ENCODE measurements around the gene CDC37L1.

The CDC37L1 gene

DNA sequence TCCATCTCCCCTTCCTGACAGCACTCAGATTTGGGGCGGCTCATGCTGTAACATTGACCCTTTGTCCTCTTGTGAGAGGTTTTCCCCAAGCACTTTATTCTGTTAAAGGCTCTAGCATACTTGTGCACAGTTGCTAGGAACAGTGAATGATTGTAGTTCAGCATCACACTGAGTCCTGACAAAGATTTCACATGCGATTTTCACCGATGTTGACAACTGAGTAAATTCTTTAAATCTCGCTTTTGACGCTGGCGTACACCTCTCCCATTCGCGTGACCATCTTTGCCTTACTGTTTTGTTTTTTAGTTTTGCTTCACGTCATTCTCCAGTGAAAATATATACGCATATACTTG, 780 bp downstream of the CDC37L1 start:
- DNase-seq (ENCODE audit: extremely low read depth, low read depth), result no peak
- TF ChIP-seq, protein P1, sequence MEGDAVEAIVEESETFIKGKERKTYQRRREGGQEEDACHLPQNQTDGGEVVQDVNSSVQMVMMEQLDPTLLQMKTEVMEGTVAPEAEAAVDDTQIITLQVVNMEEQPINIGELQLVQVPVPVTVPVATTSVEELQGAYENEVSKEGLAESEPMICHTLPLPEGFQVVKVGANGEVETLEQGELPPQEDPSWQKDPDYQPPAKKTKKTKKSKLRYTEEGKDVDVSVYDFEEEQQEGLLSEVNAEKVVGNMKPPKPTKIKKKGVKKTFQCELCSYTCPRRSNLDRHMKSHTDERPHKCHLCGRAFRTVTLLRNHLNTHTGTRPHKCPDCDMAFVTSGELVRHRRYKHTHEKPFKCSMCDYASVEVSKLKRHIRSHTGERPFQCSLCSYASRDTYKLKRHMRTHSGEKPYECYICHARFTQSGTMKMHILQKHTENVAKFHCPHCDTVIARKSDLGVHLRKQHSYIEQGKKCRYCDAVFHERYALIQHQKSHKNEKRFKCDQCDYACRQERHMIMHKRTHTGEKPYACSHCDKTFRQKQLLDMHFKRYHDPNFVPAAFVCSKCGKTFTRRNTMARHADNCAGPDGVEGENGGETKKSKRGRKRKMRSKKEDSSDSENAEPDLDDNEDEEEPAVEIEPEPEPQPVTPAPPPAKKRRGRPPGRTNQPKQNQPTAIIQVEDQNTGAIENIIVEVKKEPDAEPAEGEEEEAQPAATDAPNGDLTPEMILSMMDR (IDR thresholded peaks at IDR 0.05; ENCODE audit: low read depth, low read length, missing control alignments), result no peak
- peak overlapping the region; percentile 94 for H3K4me3 ChIP-seq (replicated peaks; ENCODE audit: low read depth, low read length)

DNA sequence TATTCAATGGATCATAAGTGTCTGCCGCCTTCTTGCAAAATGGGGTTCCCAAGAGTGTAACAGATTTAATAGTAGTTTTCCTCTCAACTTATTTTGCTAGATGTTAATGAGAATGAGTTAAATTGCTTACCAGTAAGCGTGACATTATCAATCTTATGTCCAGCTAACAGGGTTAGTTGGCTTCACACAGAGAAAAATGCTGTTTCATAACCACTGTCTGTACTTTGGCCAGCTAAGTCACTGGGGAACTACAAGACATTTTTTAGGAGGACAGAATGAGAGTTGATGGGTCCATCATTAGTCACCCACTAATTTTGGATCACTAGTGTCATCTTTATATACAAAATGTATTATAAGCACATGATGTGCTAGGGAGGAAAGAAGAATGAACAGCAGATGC, 1.4 kb downstream of the CDC37L1 start:
- peak overlapping the region; percentile 94 for H3K4me3 ChIP-seq (replicated peaks; ENCODE audit: low read depth, low read length)
- TF ChIP-seq, protein P1 (IDR thresholded peaks at IDR 0.05; ENCODE audit: low read depth, low read length, missing control alignments), result no peak
- DNase-seq (ENCODE audit: extremely low read depth, low read depth), result no peak

DNA sequence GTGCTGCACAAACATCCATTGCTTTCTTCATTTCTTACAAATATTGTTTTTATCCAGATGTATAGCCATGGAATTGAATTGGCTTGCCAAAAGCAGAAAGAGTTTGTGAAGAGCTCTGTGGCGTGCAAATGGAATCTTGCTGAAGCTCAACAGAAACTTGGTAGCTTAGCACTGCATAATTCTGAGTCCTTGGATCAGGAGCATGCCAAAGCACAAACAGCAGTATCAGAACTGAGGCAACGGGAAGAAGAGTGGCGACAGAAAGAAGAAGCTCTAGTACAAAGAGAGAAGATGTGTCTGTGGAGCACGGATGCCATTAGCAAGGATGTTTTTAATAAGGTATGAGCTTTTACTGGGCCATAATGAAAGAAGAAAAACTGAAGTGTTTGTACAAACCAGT, 5.5 kb downstream of the CDC37L1 start:
- H3K4me3 ChIP-seq (replicated peaks; ENCODE audit: low read depth, low read length), result no peak overlapping the region
- no peak for DNase-seq (ENCODE audit: extremely low read depth, low read depth)
- TF ChIP-seq, protein P1 (IDR thresholded peaks at IDR 0.05; ENCODE audit: low read depth, low read length, missing control alignments), result no peak

DNA sequence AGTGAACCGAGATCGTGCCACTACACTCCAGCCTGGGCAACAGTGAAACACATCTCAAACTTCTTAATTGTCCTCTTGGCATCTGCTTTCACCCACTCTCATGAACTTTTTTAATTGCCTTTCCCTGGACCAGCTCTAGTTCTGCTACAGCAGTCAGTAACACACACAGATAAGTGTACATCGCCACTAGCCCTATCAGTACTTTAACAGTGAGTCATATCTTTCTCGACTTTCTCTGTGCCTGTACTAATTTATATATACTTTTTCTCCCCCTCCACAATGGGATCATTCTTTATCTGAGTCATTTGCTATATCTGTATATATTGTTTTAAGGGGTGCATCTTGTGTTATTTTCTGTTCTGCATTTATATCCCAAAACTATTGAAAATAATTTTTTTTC, 6.7 kb downstream of the CDC37L1 start:
- DNase-seq (ENCODE audit: extremely low read depth, low read depth), result no peak
- H3K4me3 ChIP-seq (replicated peaks; ENCODE audit: low read depth, low read length), result no peak overlapping the region
- TF ChIP-seq, protein P1 (IDR thresholded peaks at IDR 0.05; ENCODE audit: low read depth, low read length, missing control alignments), result no peak

DNA sequence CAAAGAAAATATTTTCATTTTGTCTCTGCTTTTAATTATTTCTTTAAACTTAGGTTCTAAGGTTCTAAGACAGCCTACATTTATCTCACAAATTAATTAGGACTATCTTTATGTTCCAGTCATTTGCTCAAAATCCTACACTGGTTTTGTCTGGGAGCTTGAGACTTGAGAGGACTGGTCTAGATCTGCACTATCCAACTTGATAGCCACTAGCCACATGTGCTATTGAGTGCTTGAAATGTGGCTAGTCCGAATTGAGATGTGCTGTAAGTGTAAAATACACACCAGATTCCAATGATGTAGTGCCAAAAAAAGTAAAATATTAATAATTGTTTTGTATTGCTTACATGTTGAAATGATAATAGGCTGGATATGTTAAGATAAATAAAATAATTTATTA, 7.2 kb downstream of the CDC37L1 start:
- H3K4me3 ChIP-seq (replicated peaks; ENCODE audit: low read depth, low read length), result no peak overlapping the region
- DNase-seq (ENCODE audit: extremely low read depth, low read depth), result no peak
- TF ChIP-seq, protein P1 (IDR thresholded peaks at IDR 0.05; ENCODE audit: low read depth, low read length, missing control alignments), result no peak

DNA sequence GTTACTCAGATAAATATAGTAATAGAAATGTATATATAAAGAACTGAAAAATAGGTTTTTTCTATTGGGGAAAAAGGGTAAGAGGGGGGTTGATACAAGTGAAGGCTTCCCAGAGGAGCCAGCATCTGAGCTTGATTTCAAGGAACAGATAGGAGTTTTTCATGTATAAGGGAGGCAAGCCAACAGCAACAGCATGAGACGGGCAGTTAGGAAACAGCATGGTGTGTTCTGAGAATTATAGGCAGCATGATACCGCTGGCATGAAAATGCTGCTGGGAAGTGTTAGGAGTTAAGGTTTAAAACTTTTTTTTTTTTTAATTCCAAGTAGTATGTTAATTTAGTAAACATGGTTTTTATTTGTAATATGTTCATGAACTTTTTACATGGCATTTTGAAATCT, 9.7 kb downstream of the CDC37L1 start:
- no peak overlapping the region for H3K4me3 ChIP-seq (replicated peaks; ENCODE audit: low read depth, low read length)
- TF ChIP-seq, protein P1 (IDR thresholded peaks at IDR 0.05; ENCODE audit: low read depth, low read length, missing control alignments), result no peak
- no peak for DNase-seq (ENCODE audit: extremely low read depth, low read depth)

DNA sequence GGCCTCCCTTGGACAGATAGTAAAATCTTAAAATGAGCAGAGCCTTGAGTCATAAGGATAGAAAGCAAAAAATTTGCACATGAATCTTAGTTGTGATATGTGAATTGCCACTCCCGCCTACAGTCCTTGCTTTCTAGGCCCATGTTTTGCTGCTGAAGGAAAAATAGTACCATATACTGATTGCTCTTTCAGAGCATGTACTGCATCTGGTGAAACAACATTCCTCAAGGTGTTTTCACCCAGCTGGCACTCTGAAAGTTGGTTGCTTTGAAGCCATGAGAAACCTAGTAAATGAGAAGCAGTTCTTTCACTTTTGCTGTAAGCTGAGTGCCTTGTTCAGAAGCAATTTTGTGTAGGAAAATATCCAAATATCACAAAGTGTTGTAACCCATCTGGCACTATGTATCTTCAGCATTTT, 10.3 kb downstream of the CDC37L1 start:
- DNase-seq (ENCODE audit: extremely low read depth, low read depth), result no peak
- TF ChIP-seq, protein P1 (IDR thresholded peaks at IDR 0.05; ENCODE audit: low read depth, low read length, missing control alignments), result no peak
- no peak overlapping the region for H3K4me3 ChIP-seq (replicated peaks; ENCODE audit: low read depth, low read length)
